Lung (tissue), 12 donors: ENCODE measurements around the gene TNNT3. TPM values are rescaled to one million over a fixed set of nuclear protein-coding genes. Genes with fewer than 3 reads are reported as not detected.

Experiments used
- ATAC-seq: fragments of 200-7000 bp; cut with Tn5 transposase; one replicate; pipeline ENCODE4 v1.9.1; 2020; ENCODE audit warnings: moderate number of reproducible peaks; ENCODE audit not compliant: insufficient read depth, low FRiP score
- DNase-seq, 3 donors: peaks; one replicate each; pipeline ENCODE4 v3.0.0-alpha.2; 2013 to 2017
- H3K27ac ChIP-seq, 2 donors: one replicate each; pipeline ENCODE4 v1.5.1; 2013; ENCODE audit warnings: mild to moderate bottlenecking in 2 of 2, moderate library complexity in 2 of 2, control low read depth in 1 of 2, inconsistent platforms in 1 of 2, low read depth in 1 of 2, low read length in 1 of 2
- H3K27me3 ChIP-seq, 3 donors: one replicate each; pipeline ENCODE4 v1.5.1; 2013; ENCODE audit warnings: low read length in 2 of 3; ENCODE audit not compliant: control insufficient read depth in 3 of 3, insufficient read depth in 3 of 3
- H3K36me3 ChIP-seq, 4 donors: one replicate each; pipeline ENCODE4 v1.5.1; 2013; ENCODE audit warnings: low read length in 4 of 4, mild to moderate bottlenecking in 1 of 4, moderate library complexity in 1 of 4; ENCODE audit not compliant: control insufficient read depth in 4 of 4, insufficient read depth in 4 of 4
- H3K4me1 ChIP-seq, 5 donors: one replicate each; pipeline ENCODE4 v1.5.1; 2013; ENCODE audit warnings: low read length in 5 of 5, mild to moderate bottlenecking in 2 of 5, moderate library complexity in 1 of 5; ENCODE audit not compliant: control insufficient read depth in 5 of 5, insufficient read depth in 5 of 5
- H3K4me3 ChIP-seq: one replicate; pipeline ENCODE4 v1.5.1; 2013; ENCODE audit warnings: mild to moderate bottlenecking, control low read depth, moderate library complexity
- H3K9ac ChIP-seq, 2 donors: one replicate each; pipeline ENCODE4 v1.5.1; 2013; ENCODE audit warnings: low read length in 2 of 2, control low read depth in 1 of 2; ENCODE audit not compliant: insufficient read depth in 1 of 2
- H3K9me3 ChIP-seq, 4 donors: one replicate each; pipeline ENCODE4 v1.5.1; 2013; ENCODE audit warnings: low read length in 3 of 4, mild to moderate bottlenecking in 1 of 4, moderate library complexity in 1 of 4; ENCODE audit not compliant: control insufficient read depth in 4 of 4, insufficient read depth in 3 of 4
- CTCF ChIP-seq: IDR thresholded peaks from 2 replicates; pipeline ENCODE4 v1.5.1; 2012; ENCODE audit warnings: mild to moderate bottlenecking; ENCODE audit errors: control extremely low read depth, extremely low read depth
- WGBS, 2 donors: extraction: QIAGEN DNeasy Blood & Tissue Kit; methylation state at CpG; one replicate each; pipeline ENCODE4 v1.1.7; 2013; 5-methylcytosine and 5-hydroxymethylcytosine counted together
- polyA plus RNA-seq, 2 donors: library from polyadenylated mRNA; stranded (reverse); fragments of 200-250 nt; gene quantifications; one replicate each; pipeline ENCODE4 v1.2.1, GENCODE V29; 2013
- total RNA-seq, 2 donors: library from RNA; depleted of rRNA in 1 of 2; stranded (reverse); fragments of >200 nt in 1 of 2; gene quantifications; one replicate each; pipeline ENCODE4 v1.2.1, GENCODE V29; 2014 to 2021
- donor health status: control.
- donor health status: control.
- donor health status: Bipolar disorder and iron deficiency.
- donor health status: healthy.
- donor health status: DM: yes; HTN: yes; CAD: no.

Gene TNNT3
- total and polyA plus RNA-seq, 4 donors, result 1.6 to 8.0 (median 5.1) TPM

GRCh38 chr11:1887451-1888346 lies 31.8 kb upstream of the TNNT3 start:
- no peak for ATAC-seq

GRCh38 chr11:1888347-1888753 lies 31.2 kb upstream of the TNNT3 start:
- no peaks in the 10 kb centered on the region for H3K4me1 ChIP-seq
- 38 to 55% methylated on average over 9 of the region's 9 CpGs for WGBS, 2 donors
- H3K9me3 ChIP-seq, result no peaks in the 10 kb centered on the region
- ATAC-seq (no peak), DNase-seq (no peak)
- H3K9ac ChIP-seq, result no peak overlapping the region
- TF ChIP-seq CTCF, result no peak
- H3K27me3 ChIP-seq, result no peaks in the 10 kb centered on the region
- H3K4me3 ChIP-seq, result no peak overlapping the region
- no peak overlapping the region for H3K27ac ChIP-seq
- H3K36me3 ChIP-seq, result no peaks in the 10 kb centered on the region

More at GRCh38 chr11:1887451-1888346, 31.8 kb upstream of the TNNT3 start:
- Histone ChIP-seq H3K4me3 (no peak overlapping the region), H3K9ac (no peak overlapping the region), H3K36me3 (no peaks in the 10 kb centered on the region), H3K27me3 (no peaks in the 10 kb centered on the region), H3K4me1 (peaks cover 0 to 4% (median 0%) of the 10 kb centered on the region in 5 donors), H3K9me3 (no peaks in the 10 kb centered on the region), H3K27ac (no peak overlapping the region)
- 65 to 80% methylated on average over 11 of the region's 11 CpGs for WGBS, 2 donors
- no peak for TF ChIP-seq CTCF
- no peak for DNase-seq

DNA sequence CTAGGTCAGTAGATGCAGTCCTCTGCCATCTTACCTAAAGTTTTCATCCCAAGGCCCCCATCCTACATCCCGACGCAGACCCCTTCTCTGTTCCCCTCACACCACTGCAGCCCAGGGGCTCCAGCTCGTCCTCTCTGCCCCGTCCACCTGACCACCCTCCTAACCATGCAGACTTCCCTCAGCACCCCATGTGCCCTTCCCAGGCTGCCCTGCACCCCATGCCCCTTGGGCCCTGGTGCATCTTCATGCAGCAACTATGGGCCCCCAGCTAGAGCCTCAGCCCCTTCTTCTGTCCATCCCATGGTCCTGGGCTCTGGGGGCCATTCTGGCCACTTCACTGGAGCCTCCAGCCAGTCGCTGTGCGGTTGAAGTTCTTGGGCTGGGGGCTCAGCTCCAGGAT lies 30.7 kb upstream of the TNNT3 start:
- ATAC-seq, result no peak
- no peak for TF ChIP-seq CTCF
- Histone ChIP-seq H3K9me3 (no peaks in the 10 kb centered on the region), H3K36me3 (no peaks in the 10 kb centered on the region), H3K27ac (no peak overlapping the region), H3K9ac (no peak overlapping the region), H3K4me3 (no peak overlapping the region), H3K4me1 (no peaks in the 10 kb centered on the region), H3K27me3 (no peaks in the 10 kb centered on the region)
- WGBS, 2 donors, result 53 to 75% methylated on average over 6 of the region's 6 CpGs
- no peak for DNase-seq
